DND-41 (cell line): Measurements from ENCODE around the gene ANKRD33.

Source experiments
- CTCF ChIP-seq: IDR thresholded peaks from 2 replicates; pipeline ENCODE4 v1.5.1; 2012; ENCODE audit warnings: borderline replicate concordance, low read length, moderate library complexity, mild to moderate bottlenecking; ENCODE audit not compliant: poor library complexity, severe bottlenecking; ENCODE audit errors: extremely low read depth
- EZH2 ChIP-seq: IDR thresholded peaks from 3 replicates; pipeline ENCODE4 v1.6.1; 2012; ENCODE audit warnings: borderline replicate concordance, low read depth, mild to moderate bottlenecking, moderate library complexity, low read length, inconsistent platforms; ENCODE audit not compliant: severe bottlenecking

DNA sequence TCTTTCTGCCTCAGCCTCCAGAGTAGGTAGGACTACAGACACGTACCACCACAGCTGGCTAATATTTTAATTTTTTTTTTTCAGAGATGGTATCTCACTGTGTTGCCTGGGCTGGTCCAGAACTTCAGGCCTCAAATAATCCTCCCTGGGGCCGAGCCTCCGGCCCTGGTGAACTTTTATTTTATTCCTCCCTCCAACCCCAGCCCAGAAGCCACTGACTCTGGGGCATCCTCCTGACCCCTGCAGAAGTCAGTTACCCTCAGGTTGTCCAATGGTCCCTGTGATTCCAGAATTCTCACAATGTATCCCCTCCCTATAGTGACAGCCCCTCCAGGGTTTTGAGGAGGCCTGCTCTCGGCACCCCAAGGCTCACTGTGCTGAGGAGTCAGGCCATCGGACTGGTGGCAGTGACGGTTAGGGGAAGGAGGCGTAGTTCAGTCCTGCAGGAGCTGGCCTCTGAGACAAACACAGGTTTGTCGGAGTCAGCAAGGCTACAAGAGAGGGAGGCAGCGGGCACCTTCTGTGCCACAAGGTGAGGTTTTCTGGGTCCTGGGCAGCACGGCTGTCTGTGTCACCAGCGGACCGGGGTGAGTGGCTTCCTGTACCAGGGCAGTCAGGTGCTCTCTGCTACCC is 20.0 kb upstream of the ANKRD33 start:
- TF ChIP-seq CTCF (no peak), EZH2 (no peak)
